ENCODE data around the gene WWC1. TPM values are rescaled to one million over a fixed set of nuclear protein-coding genes. Genes with fewer than 3 reads are reported as not detected.
"Not testable (repeated sequence)": the region's sequence is repeated elsewhere in the genome, so short reads cannot be mapped to it uniquely, and the experiment has no call there.

WWC1 gene
- total and polyA plus RNA-seq, 9 of the 15 experiments (the other 6 are each of a cell fraction or from before 2014, with no cell fraction given), result under 0.01 to 0.54 (median 0.42) TPM; not detected in 6

DNA sequence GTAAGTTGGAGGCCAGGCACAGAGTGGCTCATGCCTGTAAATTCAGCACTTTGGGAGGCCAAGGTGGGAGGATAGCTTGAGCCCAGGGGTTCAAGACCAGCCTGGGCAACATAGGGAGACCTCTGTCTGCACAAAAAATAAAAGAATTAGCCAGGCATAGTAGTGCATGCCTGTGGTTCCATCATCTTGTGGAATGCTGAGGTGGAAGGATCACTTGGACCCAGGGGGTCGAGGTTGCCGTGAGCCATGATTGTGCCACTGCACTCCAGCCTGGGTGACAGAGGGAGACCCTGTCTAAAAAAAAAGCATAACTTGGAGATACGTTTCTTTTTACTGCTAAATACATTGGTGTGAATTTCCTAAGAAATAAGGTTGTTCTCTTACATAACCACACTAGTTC lies 19.1 kb downstream of the WWC1 start:
- DNase-seq (ENCODE audit: extremely low read depth in 1 of 4, low spot score in 3 of 4); H4K20me1 ChIP-seq (replicated peaks; ENCODE audit: control insufficient read depth, insufficient read depth, low read length); H3K4me1 ChIP-seq (replicated peaks in 1 of 2; ENCODE audit: control insufficient read depth in 2 of 2, insufficient read depth in 2 of 2, low read length in 2 of 2); in situ Hi-C loops (cut with MboI); FAIRE-seq; H3K4me2 ChIP-seq (ENCODE audit: insufficient read depth, low read length); ATAC-seq; H3K79me2 ChIP-seq (ENCODE audit: control insufficient read depth, insufficient read depth, low read length); intact Hi-C loops (cut with micrococcal nuclease); H3K4me3 ChIP-seq; H3K9ac ChIP-seq (ENCODE audit: insufficient read depth in 1 of 2, low read depth in 2 of 2, low read length in 2 of 2); POLR2A ChIA-PET; H3K27me3 ChIP-seq (ENCODE audit: control insufficient read depth in 2 of 2, insufficient read depth in 2 of 2, low read length in 2 of 2); H3K9me1 ChIP-seq (ENCODE audit: control insufficient read depth, insufficient read depth, low read length); H3K9me3 ChIP-seq (replicated peaks; ENCODE audit: control insufficient read depth, insufficient read depth, low read depth, low read length); H3K27ac ChIP-seq (ENCODE audit: extremely low read depth, low read depth, low read length); BruUV-seq (replicated peaks); H3K36me3 ChIP-seq (ENCODE audit: control insufficient read depth, insufficient read depth, low read length); CTCF ChIA-PET (ENCODE audit: low intra/inter-chr PET ratio); H2AFZ ChIP-seq (ENCODE audit: low read depth, low read length): not testable (repeated sequence)
- WGBS (ENCODE audit: insufficient coverage, low coverage, missing lambda C conversion rate), result 3% methylated on average over 3 of the region's 3 CpGs

- peaks cover 3 to 10% of the 10 kb centered on the region in 2 experiments; a peak in 2 of 5 replicates for H3K27me3 ChIP-seq (ENCODE audit: control insufficient read depth in 2 of 2, insufficient read depth in 2 of 2, low read length in 2 of 2)
- H3K4me2 ChIP-seq (ENCODE audit: insufficient read depth, low read length), result no peak overlapping the region
- FAIRE-seq (no peak), ATAC-seq (peak; percentile 51; the same call in 1 of the 3 replicates), DNase-seq (ENCODE audit: extremely low read depth in 1 of 4, low spot score in 3 of 4) (peak in 1 of 4 experiments; percentile 3)
- intact Hi-C loops (cut with micrococcal nuclease) (no loop called here), in situ Hi-C loops (cut with MboI) (no loop called here)
- no peaks in the 10 kb centered on the region for H3K36me3 ChIP-seq (ENCODE audit: control insufficient read depth, insufficient read depth, low read length)
- 0% methylated on average over 6 of the region's 6 CpGs for WGBS (ENCODE audit: insufficient coverage, low coverage, missing lambda C conversion rate)
- H3K79me2 ChIP-seq (ENCODE audit: control insufficient read depth, insufficient read depth, low read length), result no peaks in the 10 kb centered on the region
- H3K9me3 ChIP-seq (replicated peaks; ENCODE audit: control insufficient read depth, insufficient read depth, low read depth, low read length), result no peaks in the 10 kb centered on the region
- H3K4me1 ChIP-seq (replicated peaks in 1 of 2; ENCODE audit: control insufficient read depth in 2 of 2, insufficient read depth in 2 of 2, low read length in 2 of 2), result no peaks in the 10 kb centered on the region
- H3K9me1 ChIP-seq (ENCODE audit: control insufficient read depth, insufficient read depth, low read length), result no peaks in the 10 kb centered on the region
- ChIA-PET POLR2A (no interaction called here), CTCF (ENCODE audit: low intra/inter-chr PET ratio) (no interaction called here)
- no peak overlapping the region for H3K4me3 ChIP-seq
- H3K9ac ChIP-seq (ENCODE audit: insufficient read depth in 1 of 2, low read depth in 2 of 2, low read length in 2 of 2), result no peak overlapping the region
- no TSS peak for BruUV-seq (replicated peaks)
- no peak overlapping the region for H2AFZ ChIP-seq (ENCODE audit: low read depth, low read length)
- H4K20me1 ChIP-seq (replicated peaks; ENCODE audit: control insufficient read depth, insufficient read depth, low read length), result no peaks in the 10 kb centered on the region; the same call in 1 of the 2 replicates
- no peak overlapping the region for H3K27ac ChIP-seq (ENCODE audit: extremely low read depth, low read depth, low read length)
- TF ChIP-seq CREBBP (IDR thresholded peaks at IDR 0.05; ENCODE audit: low read depth, low read length) (no peak), EHMT2 (IDR thresholded peaks at IDR 0.05) (no peak), HDAC2 (IDR thresholded peaks at IDR 0.05) (no peak), TAF1 (IDR thresholded peaks at IDR 0.05; ENCODE audit: control insufficient read depth, extremely low read depth, insufficient read depth, low read length, severe bottlenecking) (no peak), NCOR1 (IDR thresholded peaks at IDR 0.05) (no peak), ETV5 (CRISPR knock-in tag; IDR thresholded peaks at IDR 0.05; ENCODE audit: low read depth) (no peak), KHSRP (IDR thresholded peaks at IDR 0.05) (no peak), ZNF445 (CRISPR knock-in tag; IDR thresholded peaks at IDR 0.05; ENCODE audit: low read depth) (no peak), SNRNP70 (optimal IDR thresholded peaks at IDR 0.05; ENCODE audit: low read depth, low read length) (no peak), ZNF695 (CRISPR knock-in tag; IDR thresholded peaks at IDR 0.05) (no peak), KLF6 (CRISPR knock-in tag; IDR thresholded peaks at IDR 0.05; ENCODE audit: borderline replicate concordance) (no peak), TRIM24 (IDR thresholded peaks at IDR 0.05) (no peak), ZNF766 (CRISPR knock-in tag; conservative IDR thresholded peaks at IDR 0.05) (no peak)
- TF ChIP-seq, protein P1, sequence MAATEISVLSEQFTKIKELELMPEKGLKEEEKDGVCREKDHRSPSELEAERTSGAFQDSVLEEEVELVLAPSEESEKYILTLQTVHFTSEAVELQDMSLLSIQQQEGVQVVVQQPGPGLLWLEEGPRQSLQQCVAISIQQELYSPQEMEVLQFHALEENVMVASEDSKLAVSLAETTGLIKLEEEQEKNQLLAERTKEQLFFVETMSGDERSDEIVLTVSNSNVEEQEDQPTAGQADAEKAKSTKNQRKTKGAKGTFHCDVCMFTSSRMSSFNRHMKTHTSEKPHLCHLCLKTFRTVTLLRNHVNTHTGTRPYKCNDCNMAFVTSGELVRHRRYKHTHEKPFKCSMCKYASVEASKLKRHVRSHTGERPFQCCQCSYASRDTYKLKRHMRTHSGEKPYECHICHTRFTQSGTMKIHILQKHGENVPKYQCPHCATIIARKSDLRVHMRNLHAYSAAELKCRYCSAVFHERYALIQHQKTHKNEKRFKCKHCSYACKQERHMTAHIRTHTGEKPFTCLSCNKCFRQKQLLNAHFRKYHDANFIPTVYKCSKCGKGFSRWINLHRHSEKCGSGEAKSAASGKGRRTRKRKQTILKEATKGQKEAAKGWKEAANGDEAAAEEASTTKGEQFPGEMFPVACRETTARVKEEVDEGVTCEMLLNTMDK (IDR thresholded peaks at IDR 0.05; ENCODE audit: borderline replicate concordance, insufficient read depth, low read depth, low read length, poor library complexity, severe bottlenecking), result no peak
These were observed 19.7 kb downstream of the WWC1 start for GRCh38 chr5:168311061-168311566.

All from K562 (cell line).